OCI-M2 (cell line): ENCODE data around the gene DIAPH2.
"Not testable (repeated sequence)": the region's sequence is repeated elsewhere in the genome, so short reads cannot be mapped to it uniquely, and the experiment has no call there.

Experiments
- DNase-seq: peaks from one replicate; lab custom pipeline; 2025; ENCODE audit not compliant: unreplicated experiment; lab: John Stamatoyannopoulos, UW

DIAPH2 gene

DNA sequence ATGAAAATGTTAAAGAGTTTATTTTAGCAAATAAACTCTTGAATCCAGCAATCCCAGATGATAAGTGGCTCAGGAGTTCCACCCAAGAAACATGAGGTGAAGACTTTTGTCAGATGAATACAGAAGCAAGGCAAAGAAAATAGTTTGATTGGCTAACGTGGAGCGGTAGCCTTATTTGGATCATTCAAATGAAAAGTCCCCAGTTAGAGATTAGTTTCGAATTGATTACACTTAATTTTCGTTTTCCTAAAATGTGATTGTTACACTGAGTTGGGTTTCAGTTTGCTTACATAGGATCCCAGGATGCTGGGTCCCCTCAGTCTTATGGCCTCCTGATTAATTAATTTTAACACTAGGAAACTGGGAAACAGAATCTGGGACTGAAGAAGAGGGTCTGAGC, 122.7 kb downstream of the DIAPH2 start:
- no peak for DNase-seq

GRCh38 chrX:96820935-96821334, 136.3 kb downstream of the DIAPH2 start:
- DNase-seq: no peak

DNA sequence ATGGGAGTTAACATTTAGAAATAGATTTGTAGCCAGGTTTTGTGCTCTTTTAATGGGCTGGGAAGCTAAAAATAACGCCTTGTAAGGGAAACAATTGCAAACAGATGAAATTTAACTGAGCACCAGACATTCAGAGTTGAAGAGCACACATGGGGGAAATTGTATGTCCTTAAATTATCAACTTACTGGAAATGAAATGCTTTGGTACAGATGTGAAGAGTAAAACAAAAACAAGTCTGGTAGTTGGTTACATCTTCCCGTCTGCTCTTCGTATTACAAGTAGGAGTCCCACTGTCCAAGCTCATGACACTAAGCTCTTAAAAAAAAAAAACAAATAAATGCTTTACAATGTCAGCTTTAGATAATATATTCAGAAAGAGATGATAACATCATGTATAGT, 139.5 kb downstream of the DIAPH2 start:
- no peak for DNase-seq

- no peak for DNase-seq
Observed at GRCh38 chrX:96833333-96833732, 148.7 kb downstream of the DIAPH2 start.

GRCh38 chrX:96834137-96834536, 149.5 kb downstream of the DIAPH2 start:
- no peak for DNase-seq

DNA sequence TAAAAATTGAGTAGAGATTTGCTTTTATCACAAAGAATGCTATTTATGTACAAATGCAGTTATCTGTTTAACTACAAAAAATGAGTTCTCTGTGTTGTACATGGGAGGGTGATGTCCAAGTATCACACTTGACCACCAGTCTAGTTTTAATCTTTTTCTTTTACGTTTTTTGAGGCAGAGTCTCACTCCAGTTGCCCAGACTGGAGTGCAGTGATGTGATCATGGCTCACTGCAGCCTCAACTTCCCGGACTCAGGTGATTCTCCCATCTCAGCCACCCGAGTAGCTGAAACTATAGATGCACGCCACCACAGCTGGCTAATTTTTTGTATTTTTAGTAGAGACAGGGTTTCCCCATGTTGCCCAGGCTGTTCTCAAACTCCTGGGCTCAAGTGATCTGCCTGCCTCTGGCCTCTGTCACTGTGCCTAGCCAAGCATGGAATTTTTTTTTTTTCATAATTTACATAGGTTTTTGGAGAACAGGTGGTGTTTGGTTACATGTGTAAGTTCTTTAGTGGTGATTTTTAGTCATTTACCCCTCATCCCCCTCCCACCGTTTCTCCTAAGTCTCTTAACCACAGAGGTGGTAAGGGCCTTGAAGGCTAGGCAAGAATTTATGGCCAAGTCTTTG, 151.1 kb downstream of the DIAPH2 start:
- DNase-seq: no peak

DNA sequence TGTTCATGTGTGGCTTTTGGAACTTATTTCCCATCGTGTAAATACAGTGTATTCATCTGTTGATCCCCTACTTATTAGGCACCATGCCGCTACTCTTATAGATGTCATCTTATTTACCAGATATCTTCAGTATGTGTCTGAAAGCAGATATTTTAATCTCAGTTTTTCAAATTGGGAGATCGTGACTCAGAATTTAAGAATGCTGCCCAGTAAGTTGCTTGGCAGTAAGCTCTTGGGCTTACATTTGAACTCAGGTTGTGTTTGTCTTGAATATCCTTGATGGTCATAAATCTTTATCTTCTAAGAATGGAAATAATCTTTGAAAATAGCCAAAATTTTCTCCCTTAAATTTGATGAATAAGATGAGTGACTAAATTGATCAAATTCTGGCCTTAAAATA, 153.2 kb downstream of the DIAPH2 start:
- no peak for DNase-seq

GRCh38 chrX:96838537-96838936, 153.9 kb downstream of the DIAPH2 start:
- DNase-seq: no peak

DNA sequence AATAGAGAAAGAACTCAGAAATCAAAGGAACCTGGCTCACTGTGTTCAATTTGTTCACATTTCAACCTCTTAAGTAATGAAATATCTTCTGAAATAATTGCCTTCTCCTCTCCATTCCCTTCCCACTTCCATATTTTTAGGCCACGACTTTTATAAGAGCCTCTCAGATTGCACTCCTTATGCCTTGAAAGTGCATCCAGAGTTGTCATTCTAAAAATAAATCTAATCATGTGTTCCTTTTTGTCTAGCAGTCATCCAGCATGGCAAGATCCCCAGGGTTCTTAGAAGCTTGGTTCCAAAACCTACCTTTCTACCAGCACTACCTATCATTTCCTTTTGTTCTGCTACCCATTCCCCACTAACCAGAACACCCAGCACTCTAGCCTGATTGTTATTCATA, 156.7 kb downstream of the DIAPH2 start:
- no peak for DNase-seq

- DNase-seq: not testable (repeated sequence)
Observed at GRCh38 chrX:96841866-96842265, 157.2 kb downstream of the DIAPH2 start.

GRCh38 chrX:96843566-96843965, 158.9 kb downstream of the DIAPH2 start:
- no peak for DNase-seq

GRCh38 chrX:96846841-96847240, 162.2 kb downstream of the DIAPH2 start:
- no peak for DNase-seq

GRCh38 chrX:96859422-96859821, 174.8 kb downstream of the DIAPH2 start:
- not testable (repeated sequence) for DNase-seq

DNA sequence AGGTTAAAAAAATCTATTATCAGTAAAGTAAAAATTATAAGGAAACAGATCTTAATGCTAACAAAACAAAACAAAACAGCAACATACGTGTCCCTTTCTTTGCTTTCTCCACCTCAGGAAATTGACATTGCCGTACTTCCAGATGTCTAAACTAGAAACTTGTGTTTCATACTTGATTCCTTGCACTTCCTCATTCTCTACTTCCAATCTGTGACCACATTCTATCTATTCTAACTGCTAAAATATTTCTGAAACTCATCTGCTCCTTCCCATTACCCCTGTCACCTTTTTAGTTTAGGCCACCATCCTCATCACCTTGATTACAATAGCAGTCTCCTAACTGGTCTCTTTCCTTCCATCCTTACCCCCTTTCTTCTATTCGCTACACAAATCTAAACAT, 176.6 kb downstream of the DIAPH2 start:
- no peak for DNase-seq

GRCh38 chrX:96861661-96862060, 177.0 kb downstream of the DIAPH2 start:
- no peak for DNase-seq

DNA sequence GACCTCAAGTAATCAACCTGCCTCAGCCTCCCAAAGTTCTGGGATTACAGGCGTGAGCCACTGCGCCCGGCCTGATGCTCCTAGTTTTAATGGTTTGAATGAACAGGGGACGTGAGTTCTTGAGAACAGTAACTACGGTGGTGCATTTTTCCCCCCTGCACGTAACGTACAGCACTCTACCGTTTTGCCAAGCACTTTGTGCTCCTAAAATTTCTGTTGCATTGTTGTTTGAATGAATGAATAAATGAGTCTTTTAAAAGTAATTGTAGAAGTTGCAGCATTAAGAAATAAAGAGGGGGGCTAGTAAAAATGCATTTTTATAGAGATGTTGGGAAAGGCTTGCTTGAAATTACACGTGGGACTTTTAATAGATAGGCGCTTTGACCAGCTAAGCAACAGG, 199.0 kb downstream of the DIAPH2 start, which contains the start of gene RPA4:
RPA4 (plus strand) TSS at position 301 of the 400 bp plus-strand sequence. CDS start 403 bp downstream, outside the sequence.
- no peak for DNase-seq

- DNase-seq: no peak
Observed at GRCh38 chrX:96884027-96884426, 199.4 kb downstream of the DIAPH2 start.

DNA sequence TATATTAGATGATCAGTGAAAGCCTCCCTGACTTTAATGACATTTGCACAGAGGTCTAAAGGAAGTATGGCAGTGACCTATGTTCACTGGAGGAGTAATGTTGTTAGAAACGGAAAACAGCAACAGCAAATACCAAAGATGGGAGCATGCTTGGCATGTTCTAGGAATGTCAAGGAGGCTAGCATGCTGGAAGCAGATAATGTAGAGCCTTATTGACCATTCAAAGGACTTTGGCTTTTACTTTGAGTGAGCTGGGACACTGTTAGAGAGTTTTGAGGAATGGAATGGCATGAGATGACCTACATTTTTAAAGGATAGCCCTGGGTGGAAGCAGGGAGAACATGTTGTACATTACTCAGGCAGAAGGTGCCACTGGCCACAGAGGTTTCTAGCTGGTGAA, 205.1 kb downstream of the DIAPH2 start:
- DNase-seq: no peak

DNA sequence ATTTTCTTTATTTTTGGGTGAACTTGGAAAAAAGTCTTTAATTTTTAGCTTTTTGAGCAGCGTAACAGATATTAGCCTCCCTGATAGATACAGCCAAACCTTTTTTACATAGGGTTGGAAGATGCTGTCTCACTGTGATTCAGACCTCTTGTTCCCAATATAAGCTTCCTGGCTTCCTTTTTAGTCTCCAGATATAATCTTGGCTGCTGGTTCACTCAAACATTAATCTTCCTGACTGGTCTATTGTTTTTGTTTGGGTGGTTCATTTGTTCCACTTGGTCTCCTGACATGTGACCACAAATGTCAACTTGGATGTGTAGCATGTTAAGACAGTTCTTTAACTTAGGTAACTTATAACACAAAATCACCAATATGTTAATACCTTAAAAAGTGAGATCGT, 222.1 kb downstream of the DIAPH2 start:
- DNase-seq: no peak

- no peak for DNase-seq
Observed at GRCh38 chrX:96907516-96908272, 223.1 kb downstream of the DIAPH2 start.

DNA sequence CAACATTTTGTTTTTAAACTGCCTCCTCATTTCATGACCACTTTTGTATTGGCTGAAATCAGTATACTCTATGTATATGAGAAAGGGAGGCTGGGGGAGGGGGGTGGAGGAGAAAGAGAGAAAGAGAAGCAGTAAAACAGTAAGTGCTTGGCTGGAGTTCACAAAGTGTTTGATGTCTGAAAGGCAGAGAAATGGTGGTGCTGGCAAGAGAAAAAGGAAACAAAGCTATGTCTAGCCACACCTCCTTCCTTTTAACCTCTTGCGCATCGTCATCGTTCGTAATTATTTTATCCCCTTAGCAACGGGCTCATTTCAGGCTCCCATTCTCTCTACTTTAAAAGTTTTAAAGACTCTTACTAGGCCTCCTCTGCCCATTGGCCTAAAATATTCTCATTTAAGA, 224.6 kb downstream of the DIAPH2 start:
- DNase-seq: no peak

GRCh38 chrX:96918864-96919263, 234.2 kb downstream of the DIAPH2 start:
- DNase-seq: no peak

- no peak for DNase-seq
Observed at GRCh38 chrX:96919672-96920071, 235.0 kb downstream of the DIAPH2 start.
